B cell (primary cell): Measurements from ENCODE around the gene PLTP. TPM values are rescaled to one million over a fixed set of nuclear protein-coding genes. Genes with fewer than 3 reads are reported as not detected.

Source experiments
- ATAC-seq: fragments of 200-7000 bp; cut with Tn5 transposase; one replicate; pipeline ENCODE4 v1.10.0; 2021; ENCODE audit warnings: low read depth, mild to moderate bottlenecking, moderate number of reproducible peaks, moderate library complexity
- CTCF ChIA-PET: fragments of 350-600 bp; sonication (Branson Sonifier 250); formaldehyde crosslinking; loops from one replicate; lab custom pipeline; 2021; ENCODE audit warnings: antibody characterized with exemption, inconsistent platforms; lab: Charles Lee
- POLR2A ChIA-PET: fragments of 350-600 bp; sonication (Branson Sonifier 250); formaldehyde crosslinking; loops from one replicate; lab custom pipeline; 2021; ENCODE audit warnings: antibody characterized with exemption; lab: Charles Lee
- DNase-seq: peaks from one replicate; pipeline ENCODE4 v3.0.0; 2013
- H2AFZ ChIP-seq: 2 replicates; pipeline ENCODE4 v1.6.1; 2012; ENCODE audit warnings: mild to moderate bottlenecking, low read depth, low read length; ENCODE audit not compliant: insufficient read depth, poor library complexity, severe bottlenecking
- H3K27ac ChIP-seq, 2 donors: 1 replicate in 1 of 2; 2 replicates in 1 of 2; pipeline ENCODE4 v1.5.1; 2012 to 2013; ENCODE audit warnings: low read length in 2 of 2, mild to moderate bottlenecking in 2 of 2, moderate library complexity in 1 of 2
- H3K27me3 ChIP-seq, 4 experiments: fragments of 200-600 bp in 1 of 4; sonication (generic) in 1 of 4; replicated peaks in 1 of 4; 1 replicate in 2 of 4; 2 replicates in 2 of 4; pipeline versions ENCODE4 v1.6.1 to v1.7.0; 2013 to 2016; ENCODE audit warnings: low read length in 3 of 4, mild to moderate bottlenecking in 2 of 4, mixed read lengths in 1 of 4, moderate library complexity in 1 of 4; ENCODE audit not compliant: insufficient read depth in 4 of 4, control insufficient read depth in 3 of 4; ENCODE audit errors: control extremely low read depth in 1 of 4
- H3K36me3 ChIP-seq, 2 experiments: replicated peaks in 1 of 2; 1 replicate in 1 of 2; 2 replicates in 1 of 2; pipeline versions ENCODE4 v1.6.1 to v1.7.1; 2013; ENCODE audit warnings: low read length in 1 of 2; ENCODE audit not compliant: insufficient read depth in 2 of 2, control insufficient read depth in 1 of 2; ENCODE audit errors: control extremely low read depth in 1 of 2, extremely low read depth in 1 of 2
- H3K4me1 ChIP-seq, 2 donors: fragments of 200-600 bp in 1 of 2; sonication (generic) in 1 of 2; 1 replicate in 1 of 2; 2 replicates in 1 of 2; pipeline versions ENCODE4 v1.5.1 to v1.6.1; 2013 to 2017; ENCODE audit warnings: low read length in 2 of 2; ENCODE audit not compliant: control insufficient read depth in 2 of 2, insufficient read depth in 2 of 2
- H3K4me2 ChIP-seq: replicated peaks from 2 replicates; pipeline ENCODE3; 2012; ENCODE audit warnings: mild to moderate bottlenecking, low read depth, low read length; ENCODE audit not compliant: poor library complexity, severe bottlenecking
- H3K4me3 ChIP-seq, 5 experiments: fragments of 200-600 bp in 1 of 5; sonication (generic) in 1 of 5; 1 replicate in 3 of 5; 2 replicates in 2 of 5; pipeline versions ENCODE4 v1.5.1 to v1.7.0; 2011 to 2016; ENCODE audit warnings: low read length in 4 of 5, mild to moderate bottlenecking in 4 of 5, low read depth in 2 of 5, control low read depth in 1 of 5, moderate library complexity in 1 of 5; ENCODE audit not compliant: insufficient read depth in 1 of 5; ENCODE audit errors: control extremely low read depth in 1 of 5, extremely low read depth in 1 of 5
- H3K79me2 ChIP-seq: fragments of 200-600 bp; sonication (generic); one replicate; pipeline ENCODE4 v1.6.0; 2016; ENCODE audit warnings: low read length; ENCODE audit not compliant: control insufficient read depth, insufficient read depth
- H3K9ac ChIP-seq: fragments of 200-600 bp; sonication (generic); 2 replicates; pipeline ENCODE4 v1.6.1; 2017; ENCODE audit warnings: mild to moderate bottlenecking, low read length, moderate library complexity
- H3K9me3 ChIP-seq, 3 donors: one replicate each; pipeline versions ENCODE4 v1.6.1 to v1.7.1; 2013; ENCODE audit warnings: low read length in 2 of 3; ENCODE audit not compliant: control insufficient read depth in 2 of 3, insufficient read depth in 1 of 3; ENCODE audit errors: control extremely low read depth in 1 of 3
- H4K20me1 ChIP-seq: 2 replicates; pipeline ENCODE4 v1.6.0; 2012; ENCODE audit warnings: mild to moderate bottlenecking, low read length; ENCODE audit not compliant: insufficient read depth, control insufficient read depth, poor library complexity, severe bottlenecking
- H3K27ac Mint-ChIP-seq: one replicate; pipeline ENCODE4 v1.8.0; 2021; ENCODE audit warnings: mixed read lengths
- H3K27me3 Mint-ChIP-seq: one replicate; pipeline ENCODE4 v1.8.0; 2021; ENCODE audit warnings: mixed read lengths
- H3K4me1 Mint-ChIP-seq: one replicate; pipeline ENCODE4 v1.8.0; 2021; ENCODE audit warnings: mixed read lengths
- H3K4me3 Mint-ChIP-seq: one replicate; pipeline ENCODE4 v1.8.0; 2021; ENCODE audit warnings: mixed read lengths
- H3K9me3 Mint-ChIP-seq: one replicate; pipeline ENCODE4 v1.8.0; 2022; ENCODE audit warnings: mixed read lengths; ENCODE audit not compliant: insufficient read depth
- CTCF ChIP-seq: fragments of 200-600 bp; IDR thresholded peaks from one replicate; pipeline ENCODE4 v1.8.0; 2022; ENCODE audit warnings: antibody characterized with exemption, mild to moderate bottlenecking
- EZH2 ChIP-seq: IDR thresholded peaks from 2 replicates; pipeline ENCODE4 v1.6.1; 2012; ENCODE audit warnings: borderline replicate concordance, low read depth, mild to moderate bottlenecking, moderate library complexity, low read length; ENCODE audit not compliant: insufficient read depth, poor library complexity, severe bottlenecking
- WGBS: methylation state at CpG from one replicate; pipeline ENCODE4 v1.1.5; 2013; ENCODE audit warnings: missing lambda C conversion rate; ENCODE audit not compliant: insufficient coverage; 5-methylcytosine and 5-hydroxymethylcytosine counted together
- intact Hi-C: fragments of 100-400 bp; cut with micrococcal nuclease; formaldehyde crosslinking; loops from one replicate; pipeline ENCODE4 v1.10.0; 2022
- polyA plus RNA-seq: library from polyadenylated mRNA; depleted of rRNA; stranded (reverse); fragments of >200 nt; gene quantifications from 2 replicates; pipeline ENCODE4 v1.2.3, GENCODE V29; 2012
- total RNA-seq, 2 donors: library from RNA; stranded (reverse); fragments of 120-200 nt in 1 of 2; gene quantifications; 1 replicate in 1 of 2; 2 replicates in 1 of 2; pipeline versions ENCODE4 v1.2.3 to v1.2.4, GENCODE V29; 2013 to 2022

PLTP gene
- total and polyA plus RNA-seq, 2 donors (not counting 1 experiment from before 2014, with no cell fraction given), result 1.4 to 4.0 TPM

GRCh38 chr20:45873409-45874103 is 38.4 kb downstream of the PLTP start:
- no peak for ATAC-seq
- ChIA-PET CTCF (interaction anchor here (1.4 kb wide), 1 partner anchor 32 kb away, joined by 3 read pairs; no protein-coding TSS in a partner anchor), POLR2A (interaction anchor here (1.6 kb wide), 1 partner anchor 61 kb away, joined by 3 read pairs; the partner anchor contains the start of gene PCIF1)
- H2AFZ ChIP-seq, result no peak overlapping the region
- H3K4me1 ChIP-seq, result no peaks in the 10 kb centered on the region
- no peaks in the 10 kb centered on the region for H4K20me1 ChIP-seq
- no peak for DNase-seq
- H3K4me3 ChIP-seq, result no peak overlapping the region
- peaks cover 2 to 24% of the 10 kb centered on the region in 2 experiments for H3K36me3 ChIP-seq
- H3K27ac ChIP-seq, result no peak overlapping the region
- WGBS, result no CpG with 5 or more reads among the region's 1 CpG
- no peaks in the 10 kb centered on the region for H3K79me2 ChIP-seq
- intact Hi-C loops, result no loop called here
- no peak overlapping the region for H3K9ac ChIP-seq
- Mint-ChIP-seq H3K27ac (no peak overlapping the region), H3K27me3 (no peaks in the 10 kb centered on the region), H3K4me3 (no peak overlapping the region), H3K4me1 (no peaks in the 10 kb centered on the region), H3K9me3 (no peaks in the 10 kb centered on the region)
- no peak overlapping the region for H3K4me2 ChIP-seq
- H3K27me3 ChIP-seq, result no peaks in the 10 kb centered on the region
- H3K9me3 ChIP-seq, result no peaks in the 10 kb centered on the region
- TF ChIP-seq CTCF (no peak), EZH2 (no peak)

GRCh38 chr20:45872626-45873025 is 39.3 kb downstream of the PLTP start:
- Histone ChIP-seq H2AFZ (no peak overlapping the region), H4K20me1 (no peaks in the 10 kb centered on the region), H3K4me2 (no peak overlapping the region), H3K9ac (no peak overlapping the region), H3K27me3 (no peaks in the 10 kb centered on the region), H3K4me1 (no peaks in the 10 kb centered on the region), H3K9me3 (no peaks in the 10 kb centered on the region), H3K4me3 (no peak overlapping the region), H3K36me3 (peaks cover 2 to 15% of the 10 kb centered on the region in 2 experiments), H3K79me2 (no peaks in the 10 kb centered on the region), H3K27ac (no peak overlapping the region)
- no peak for TF ChIP-seq EZH2
- no peak for TF ChIP-seq CTCF
- H3K9me3 Mint-ChIP-seq, result no peaks in the 10 kb centered on the region
- DNase-seq (no peak), ATAC-seq (no peak)
- 97% methylated on average over 3 of the region's 4 CpGs for whole genome bisulfite sequencing
- no peaks in the 10 kb centered on the region for H3K27me3 Mint-ChIP-seq
- ChIA-PET CTCF (interaction anchor here (1.4 kb wide), 1 partner anchor 31 kb away, joined by 3 read pairs; no protein-coding TSS in a partner anchor), POLR2A (interaction anchor here (0.8 kb wide), 1 partner anchor 9 kb away, joined by 3 read pairs; no protein-coding TSS in a partner anchor)
- H3K27ac Mint-ChIP-seq, result no peak overlapping the region
- no peak overlapping the region for H3K4me3 Mint-ChIP-seq
- no peaks in the 10 kb centered on the region for H3K4me1 Mint-ChIP-seq
- intact Hi-C loops, result no loop called here
